ENCODE data around the gene CDKN2B. TPM values are rescaled to one million over a fixed set of nuclear protein-coding genes. Genes with fewer than 3 reads are reported as not detected.

Gene CDKN2B
- total and polyA plus RNA-seq, 2 of the 13 experiments (the other 11 are each of a cell fraction or from before 2014, with no cell fraction given), result 1.4 to 1.5 TPM

- TF ChIP-seq MAFF (IDR thresholded peaks at IDR 0.05; ENCODE audit: low read depth, low read length) (no peak), EED (CRISPR knock-in tag; IDR thresholded peaks at IDR 0.05) (no peak), HOXA7 (CRISPR knock-in tag; IDR thresholded peaks at IDR 0.05) (no peak)
Observed at GRCh38 chr9:21995006-21995665, 14.0 kb downstream of the CDKN2B start (continued).

GRCh38 chr9:21994556-21995005, 14.5 kb downstream of the CDKN2B start, which contains the start of gene CDKN2B-AS1:
Gene CDKN2B-AS1, plus strand, starts transcription at chr9:21994791.
- ChIA-PET POLR2A (interaction anchor here (1.4 kb wide), 1 partner anchor 14 kb away, joined by 4 read pairs; the partner anchor contains the start of gene CDKN2B), CTCF (ENCODE audit: low intra/inter-chr PET ratio, low total read pairs) (interaction anchor here (1.8 kb wide), 1 partner anchor 181 kb away, joined by 7 read pairs; no protein-coding TSS in a partner anchor)
- peak; percentile 80 for ATAC-seq
- no peak for DNase-seq (ENCODE audit: low spot score)
- Histone ChIP-seq H3K9me3 (ENCODE audit: low read length) (no peaks in the 10 kb centered on the region), H2AFZ (ENCODE audit: low read length) (no peak within 1 kb of the TSS), H3K36me3 (replicated peaks in 1 of 2; ENCODE audit: control insufficient read depth in 1 of 2, insufficient read depth in 2 of 2, low read length in 2 of 2) (no peaks in the 10 kb centered on the region), H3K4me3 (replicated peaks in 1 of 3; ENCODE audit: insufficient read depth in 1 of 3, low read depth in 2 of 3, low read length in 3 of 3) (peak within 1 kb of the TSS; percentile 60 to 82 (median 77)), H3K79me2 (ENCODE audit: insufficient read depth, low read length) (no peaks in the 10 kb centered on the region), H3K4me2 (ENCODE audit: low read depth, low read length) (peak within 1 kb of the TSS; percentile 96), H3K4me1 (ENCODE audit: insufficient read depth, low read length) (peaks cover 9% of the 10 kb centered on the region), H4K20me1 (ENCODE audit: insufficient read depth, low read length) (no peaks in the 10 kb centered on the region), H3K27me3 (ENCODE audit: control insufficient read depth in 1 of 2, insufficient read depth in 2 of 2, low read length in 2 of 2) (peaks cover 0 to 17% of the 10 kb centered on the region in 2 experiments; a peak in 1 of 5 replicates), H3K9ac (ENCODE audit: insufficient read depth, low read depth, low read length) (no peak within 1 kb of the TSS), H3K27ac (ENCODE audit: extremely low read length, insufficient read depth, low read length) (no peak within 1 kb of the TSS)
- no TSS peak for BruUV-seq (replicated peaks)
- WGBS (ENCODE audit: low lambda C conversion rate), result under 1% methylated on average over 14 of the region's 43 CpGs
- in situ Hi-C loops (cut with HindIII; ENCODE audit: extremely low pct_ligation_motif_present, low pct_unique_long_range_greater_than_20kb), result loop anchor here (10.0 kb wide), 1 partner anchor 240 kb away; no protein-coding TSS in a partner anchor
- intact Hi-C loops (cut with micrococcal nuclease; ENCODE audit: unreplicated experiment), result no loop called here
- FAIRE-seq, result no peak
- TF ChIP-seq CTCF (CRISPR knock-in tag; IDR thresholded peaks at IDR 0.05) (peak; percentile 26), HNRNPK (IDR thresholded peaks at IDR 0.05; ENCODE audit: low read depth, low read length, poor library complexity, severe bottlenecking) (peak; percentile 47), HNRNPLL (IDR thresholded peaks at IDR 0.05; ENCODE audit: low read depth, low read length, poor library complexity, severe bottlenecking) (peak; percentile 14), ZNF75D (CRISPR knock-in tag; IDR thresholded peaks at IDR 0.05; ENCODE audit: borderline replicate concordance) (no peak), KDM2A (CRISPR knock-in tag; IDR thresholded peaks at IDR 0.05; ENCODE audit: borderline replicate concordance, low read depth) (0 out of 2 replicates have a peak, but pooled peaks have one; percentile 22), ZBTB33 (CRISPR knock-in tag; IDR thresholded peaks at IDR 0.05) (no peak), ZNF777 (CRISPR knock-in tag; IDR thresholded peaks at IDR 0.05) (peak; percentile 60; the same call in 1 of the 2 replicates), ZNF44 (CRISPR knock-in tag; IDR thresholded peaks at IDR 0.05) (0 out of 2 replicates have a peak, but pooled peaks have one; percentile 28), ZNF256 (CRISPR knock-in tag; conservative IDR thresholded peaks at IDR 0.05) (0 out of 2 replicates have a peak, but pooled peaks have one; percentile 34), ZNF616 (CRISPR knock-in tag; IDR thresholded peaks at IDR 0.05; ENCODE audit: low read depth) (no peak), HMGXB4 (CRISPR knock-in tag; IDR thresholded peaks at IDR 0.05; ENCODE audit: borderline replicate concordance in 1 of 2, low read depth in 1 of 2) (0 out of 4 replicates have a peak, but pooled peaks of 1 of the 2 experiments have one; percentile 25)
